GM12878 (cell line): Measurements from ENCODE around the gene DPF3. TPM values are rescaled to one million over a fixed set of nuclear protein-coding genes. Genes with fewer than 3 reads are reported as not detected.

Experiments used
- CEBPZ ChIP-seq: fragments of 150-350 bp; IDR thresholded peaks from 2 replicates; pipeline ENCODE4 v1.6.1; 2016; ENCODE audit warnings: low read depth, low read length
- ESRRA ChIP-seq: IDR thresholded peaks from 2 replicates; pipeline ENCODE4 v1.6.1; 2012; ENCODE audit warnings: mild to moderate bottlenecking, low read length, improper control_type of control experiment
- TARDBP ChIP-seq: IDR thresholded peaks from 2 replicates; pipeline ENCODE4 v1.6.1; 2016; ENCODE audit warnings: borderline replicate concordance
- USF1 ChIP-seq: IDR thresholded peaks from 2 replicates; pipeline ENCODE4 v1.6.1; 2011; ENCODE audit warnings: borderline replicate concordance, low read depth, mild to moderate bottlenecking, moderate library complexity, mixed read lengths, low read length; ENCODE audit not compliant: insufficient read depth; ENCODE audit errors: extremely low read length
- polyA plus RNA-seq, 11 experiments: library from polyadenylated mRNA; depleted of rRNA in 4 of 11; unstranded in 6 of 11; stranded (reverse) in 5 of 11; fragments of >200 nt; fragmentation: Nextera tagmentation in 4 of 11; fragmentation: Illumina TruSeq in 1 of 11; extraction: Ambion mirVana in 4 of 11; extraction: Trizol in 1 of 11; gene quantifications; 1 replicate in 1 of 11; 2 replicates in 10 of 11; pipeline versions ENCODE4 v1.2.1 to v1.2.3, GENCODE V29; 2011 to 2016; ENCODE audit warnings: inconsistent platforms in 2 of 11, missing spikeins in 2 of 11, low read depth in 1 of 11
- total RNA-seq, 4 experiments: library from RNA; depleted of rRNA in 3 of 4; stranded (reverse); fragments of >200 nt in 3 of 4; fragmentation: Illumina TruSeq in 1 of 4; extraction: Trizol in 1 of 4; gene quantifications; 2 replicates each; pipeline versions ENCODE4 v1.2.1 to v1.2.3, GENCODE V29; 2013 to 2021
- TF ChIP-seq, protein P1 (sequence below): fragments of 450-650 bp; IDR thresholded peaks from 2 replicates; pipeline ENCODE4 v1.6.1; 2016; ENCODE audit warnings: mild to moderate bottlenecking, moderate library complexity, borderline replicate concordance
- TF ChIP-seq, protein P2 (sequence below): fragments of 450-650 bp; IDR thresholded peaks from 2 replicates; pipeline ENCODE4 v1.6.1; 2018; ENCODE audit warnings: mild to moderate bottlenecking, low read depth, moderate library complexity; ENCODE audit not compliant: partially characterized antibody

The DPF3 gene
- total and polyA plus RNA-seq, 10 of the 15 experiments (the other 5 are each of a cell fraction or from before 2014, with no cell fraction given) = 0.69 to 8.0 (median 2.2) TPM

DNA sequence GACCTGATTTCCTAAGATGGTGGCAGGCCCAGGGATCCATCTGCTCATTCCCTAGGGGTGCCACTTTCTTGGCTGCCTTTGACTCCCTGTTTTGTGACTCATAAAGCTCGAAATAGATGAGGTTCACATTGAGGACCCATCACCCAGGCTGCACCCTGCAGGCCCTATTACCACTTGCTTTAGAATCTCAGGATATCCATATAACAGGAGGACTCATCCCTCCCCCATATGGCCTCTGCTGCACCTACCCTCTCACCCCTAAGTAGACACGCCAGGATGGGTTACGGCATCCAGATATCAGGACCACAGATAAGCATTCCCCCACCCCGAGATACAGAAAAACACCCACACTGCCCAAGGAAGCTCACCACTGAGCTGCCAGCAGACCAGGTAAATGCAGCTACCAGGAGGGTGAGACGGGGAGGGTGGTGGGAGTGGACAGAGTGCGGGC lies 155.7 kb downstream of the DPF3 start (continued):
- no peak for TF ChIP-seq USF1
- no peak for TF ChIP-seq CEBPZ
- TF ChIP-seq TARDBP = no peak
- TF ChIP-seq, protein P1, sequence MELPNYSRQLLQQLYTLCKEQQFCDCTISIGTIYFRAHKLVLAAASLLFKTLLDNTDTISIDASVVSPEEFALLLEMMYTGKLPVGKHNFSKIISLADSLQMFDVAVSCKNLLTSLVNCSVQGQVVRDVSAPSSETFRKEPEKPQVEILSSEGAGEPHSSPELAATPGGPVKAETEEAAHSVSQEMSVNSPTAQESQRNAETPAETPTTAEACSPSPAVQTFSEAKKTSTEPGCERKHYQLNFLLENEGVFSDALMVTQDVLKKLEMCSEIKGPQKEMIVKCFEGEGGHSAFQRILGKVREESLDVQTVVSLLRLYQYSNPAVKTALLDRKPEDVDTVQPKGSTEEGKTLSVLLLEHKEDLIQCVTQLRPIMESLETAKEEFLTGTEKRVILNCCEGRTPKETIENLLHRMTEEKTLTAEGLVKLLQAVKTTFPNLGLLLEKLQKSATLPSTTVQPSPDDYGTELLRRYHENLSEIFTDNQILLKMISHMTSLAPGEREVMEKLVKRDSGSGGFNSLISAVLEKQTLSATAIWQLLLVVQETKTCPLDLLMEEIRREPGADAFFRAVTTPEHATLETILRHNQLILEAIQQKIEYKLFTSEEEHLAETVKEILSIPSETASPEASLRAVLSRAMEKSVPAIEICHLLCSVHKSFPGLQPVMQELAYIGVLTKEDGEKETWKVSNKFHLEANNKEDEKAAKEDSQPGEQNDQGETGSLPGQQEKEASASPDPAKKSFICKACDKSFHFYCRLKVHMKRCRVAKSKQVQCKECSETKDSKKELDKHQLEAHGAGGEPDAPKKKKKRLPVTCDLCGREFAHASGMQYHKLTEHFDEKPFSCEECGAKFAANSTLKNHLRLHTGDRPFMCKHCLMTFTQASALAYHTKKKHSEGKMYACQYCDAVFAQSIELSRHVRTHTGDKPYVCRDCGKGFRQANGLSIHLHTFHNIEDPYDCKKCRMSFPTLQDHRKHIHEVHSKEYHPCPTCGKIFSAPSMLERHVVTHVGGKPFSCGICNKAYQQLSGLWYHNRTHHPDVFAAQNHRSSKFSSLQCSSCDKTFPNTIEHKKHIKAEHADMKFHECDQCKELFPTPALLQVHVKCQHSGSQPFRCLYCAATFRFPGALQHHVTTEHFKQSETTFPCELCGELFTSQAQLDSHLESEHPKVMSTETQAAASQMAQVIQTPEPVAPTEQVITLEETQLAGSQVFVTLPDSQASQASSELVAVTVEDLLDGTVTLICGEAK = no peak
- TF ChIP-seq ESRRA = no peak
- TF ChIP-seq, protein P2, sequence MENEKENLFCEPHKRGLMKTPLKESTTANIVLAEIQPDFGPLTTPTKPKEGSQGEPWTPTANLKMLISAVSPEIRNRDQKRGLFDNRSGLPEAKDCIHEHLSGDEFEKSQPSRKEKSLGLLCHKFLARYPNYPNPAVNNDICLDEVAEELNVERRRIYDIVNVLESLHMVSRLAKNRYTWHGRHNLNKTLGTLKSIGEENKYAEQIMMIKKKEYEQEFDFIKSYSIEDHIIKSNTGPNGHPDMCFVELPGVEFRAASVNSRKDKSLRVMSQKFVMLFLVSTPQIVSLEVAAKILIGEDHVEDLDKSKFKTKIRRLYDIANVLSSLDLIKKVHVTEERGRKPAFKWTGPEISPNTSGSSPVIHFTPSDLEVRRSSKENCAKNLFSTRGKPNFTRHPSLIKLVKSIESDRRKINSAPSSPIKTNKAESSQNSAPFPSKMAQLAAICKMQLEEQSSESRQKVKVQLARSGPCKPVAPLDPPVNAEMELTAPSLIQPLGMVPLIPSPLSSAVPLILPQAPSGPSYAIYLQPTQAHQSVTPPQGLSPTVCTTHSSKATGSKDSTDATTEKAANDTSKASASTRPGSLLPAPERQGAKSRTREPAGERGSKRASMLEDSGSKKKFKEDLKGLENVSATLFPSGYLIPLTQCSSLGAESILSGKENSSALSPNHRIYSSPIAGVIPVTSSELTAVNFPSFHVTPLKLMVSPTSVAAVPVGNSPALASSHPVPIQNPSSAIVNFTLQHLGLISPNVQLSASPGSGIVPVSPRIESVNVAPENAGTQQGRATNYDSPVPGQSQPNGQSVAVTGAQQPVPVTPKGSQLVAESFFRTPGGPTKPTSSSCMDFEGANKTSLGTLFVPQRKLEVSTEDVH = no peak
